OCI-LY7 (cell line): ENCODE measurements around the gene ARSK.

Experiments used
- CTCF ChIP-seq: fragments of 200-600 bp; sonication (generic); conservative IDR thresholded peaks from 2 replicates; pipeline ENCODE4 v1.5.1; 2014; ENCODE audit warnings: mild to moderate bottlenecking, antibody characterized with exemption, low read length, moderate library complexity, mixed read lengths
- EZH2phosphoT487 ChIP-seq: fragments of 200-600 bp; sonication (generic); IDR thresholded peaks from 2 replicates; pipeline ENCODE4 v1.6.1; 2018; ENCODE audit warnings: low read depth, borderline replicate concordance, mild to moderate bottlenecking, mixed run types, antibody characterized with exemption, low read length, moderate library complexity, mixed read lengths

GRCh38 chr5:95562282-95562681 is 7.4 kb downstream of the ARSK start:
- TF ChIP-seq CTCF (no peak), EZH2phosphoT487 (no peak)
